ENCODE results near the gene PPP2R2C. TPM values are rescaled to one million over a fixed set of nuclear protein-coding genes. Genes with fewer than 3 reads are reported as not detected.

The PPP2R2C gene
- total RNA-seq, 4 donors from 2014 or later, result 50.7 to 81.3 (median 62.0) TPM

DNA sequence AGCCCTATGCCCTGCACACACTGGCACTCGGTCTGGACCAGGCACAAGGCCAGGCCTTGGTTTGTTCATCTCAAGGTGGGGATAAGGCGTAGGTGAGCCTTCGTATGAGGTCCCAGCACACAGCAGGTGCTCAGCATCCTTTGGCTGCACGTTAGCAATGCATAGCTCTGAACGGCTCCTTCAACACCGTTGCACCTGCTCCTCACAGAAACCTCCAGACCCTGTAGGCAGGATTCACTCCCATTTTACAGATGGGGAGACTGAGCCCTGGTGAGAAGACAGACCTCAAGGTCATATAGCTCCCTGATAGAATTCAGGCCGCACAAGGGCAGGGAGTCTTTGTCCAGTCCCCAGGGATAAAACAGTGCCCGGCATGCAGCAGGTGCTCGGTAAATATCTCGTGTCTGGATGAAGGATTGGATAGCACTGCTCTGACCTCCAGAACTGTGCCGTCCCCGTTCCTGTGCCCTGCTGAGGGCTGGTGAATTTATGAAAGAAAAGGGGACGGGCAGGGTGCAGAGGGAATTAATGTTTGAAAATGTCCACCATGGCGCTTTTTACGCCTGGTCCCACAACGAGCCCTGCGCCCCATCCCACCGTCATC, 2.4 kb downstream of the PPP2R2C start:
- no peak overlapping the region for H3K4me3 ChIP-seq (ENCODE audit: low read depth, poor library complexity, severe bottlenecking)
- WGBS, 2 donors, result 60 to 66% methylated on average over 18 of the region's 18 CpGs
- DNase-seq (ENCODE audit: low spot score in 2 of 2), result peak; percentile 8 to 50
- intact Hi-C loops (cut with DNase I; ENCODE audit: low total_unique reads), result no loop called here
- TF ChIP-seq CTCF (IDR thresholded peaks at IDR 0.05), result no peak
- no peak for TF ChIP-seq POLR2A (IDR thresholded peaks at IDR 0.05)

GRCh38 chr4:6469144-6469543, 3.3 kb downstream of the PPP2R2C start:
- H3K4me3 ChIP-seq (ENCODE audit: low read depth, poor library complexity, severe bottlenecking), result no peak overlapping the region
- WGBS, 2 donors, result 41 to 68% methylated on average over 3 of the region's 3 CpGs
- DNase-seq (ENCODE audit: low spot score in 2 of 2), result peak; percentile 10 to 43
- no peak for TF ChIP-seq CTCF (IDR thresholded peaks at IDR 0.05)
- no peak for TF ChIP-seq POLR2A (IDR thresholded peaks at IDR 0.05)
- intact Hi-C loops (cut with DNase I; ENCODE audit: low total_unique reads), result no loop called here

DNA sequence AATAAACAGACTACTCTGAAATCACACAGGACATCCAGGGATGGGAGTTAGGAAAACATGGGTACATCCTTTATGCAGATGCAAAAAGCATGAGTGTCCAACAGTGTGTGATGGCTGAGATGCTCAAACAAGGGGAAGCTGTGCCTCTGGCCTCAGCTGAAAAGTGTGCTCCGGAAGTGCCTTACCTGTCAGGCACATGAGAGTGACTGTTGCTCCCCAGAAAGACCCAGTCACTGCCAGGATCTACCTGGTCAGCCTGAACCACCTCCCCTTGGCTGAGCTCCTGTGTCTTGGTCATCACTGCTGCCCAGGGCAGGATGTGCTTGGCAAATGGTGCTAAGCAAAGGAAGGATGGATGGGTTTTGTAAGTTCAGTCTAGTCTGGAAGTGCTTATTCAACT, 4.0 kb downstream of the PPP2R2C start:
- DNase-seq (ENCODE audit: low spot score in 2 of 2), result peak in 1 of 2 donors; percentile 50
- H3K4me3 ChIP-seq (ENCODE audit: low read depth, poor library complexity, severe bottlenecking), result no peak overlapping the region
- TF ChIP-seq POLR2A (IDR thresholded peaks at IDR 0.05), result no peak
- TF ChIP-seq CTCF (IDR thresholded peaks at IDR 0.05), result no peak
- intact Hi-C loops (cut with DNase I; ENCODE audit: low total_unique reads), result no loop called here
- WGBS, 2 donors, result 75 to 82% methylated on average over 1 of the region's 1 CpG

GRCh38 chr4:6467600-6467999, 4.8 kb downstream of the PPP2R2C start:
- TF ChIP-seq CTCF (IDR thresholded peaks at IDR 0.05) (no peak), POLR2A (IDR thresholded peaks at IDR 0.05) (no peak)
- WGBS, 2 donors, result 82 to 84% methylated on average over 6 of the region's 6 CpGs
- intact Hi-C loops (cut with DNase I; ENCODE audit: low total_unique reads), result no loop called here
- H3K4me3 ChIP-seq (ENCODE audit: low read depth, poor library complexity, severe bottlenecking), result no peak overlapping the region
- peak in 1 of 2 donors; percentile 82 for DNase-seq (ENCODE audit: low spot score in 2 of 2)

GRCh38 chr4:6466756-6467381, 5.5 kb downstream of the PPP2R2C start:
- no peak overlapping the region for H3K4me3 ChIP-seq (ENCODE audit: low read depth, poor library complexity, severe bottlenecking)
- TF ChIP-seq CTCF (IDR thresholded peaks at IDR 0.05) (no peak), POLR2A (IDR thresholded peaks at IDR 0.05) (no peak)
- peak in 1 of 2 donors; percentile 7 for DNase-seq (ENCODE audit: low spot score in 2 of 2)
- 59 to 76% methylated on average over 9 of the region's 9 CpGs for WGBS, 2 donors
- intact Hi-C loops (cut with DNase I; ENCODE audit: low total_unique reads), result no loop called here
